HG02970 (cell line): Measurements from ENCODE around the gene NUDT22.

Source experiments
- ATAC-seq: cut with Tn5 transposase; IDR thresholded peaks from one replicate; pipeline ENCODE4 v1.9.1; 2021; ENCODE audit warnings: mild to moderate bottlenecking, moderate library complexity, moderate number of reproducible peaks; ENCODE audit not compliant: unreplicated experiment, low FRiP score

The NUDT22 gene

GRCh38 chr11:64252003-64252872 lies 26.2 kb downstream of the NUDT22 start:
- ATAC-seq, result no peak

DNA sequence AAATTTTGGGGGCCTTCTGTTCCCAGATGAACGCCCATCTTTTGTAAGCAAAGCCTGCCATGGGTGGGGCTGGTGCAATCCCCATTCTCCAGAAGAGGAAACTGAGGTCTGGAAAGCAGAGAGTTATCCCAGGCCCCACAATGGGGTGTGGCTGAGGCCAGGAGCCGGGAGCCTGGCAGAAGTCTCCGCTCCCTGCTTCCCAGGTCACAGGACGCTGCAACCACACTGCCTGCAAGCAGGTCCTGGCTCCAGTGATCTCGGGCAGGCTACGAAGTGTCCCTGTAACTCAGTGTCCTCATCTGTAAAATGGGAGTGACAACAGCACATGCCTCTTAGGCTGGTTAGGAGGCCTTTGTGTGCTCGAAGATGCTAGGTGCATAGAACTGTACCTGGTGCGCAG lies 27.0 kb downstream of the NUDT22 start:
- ATAC-seq, result no peak

DNA sequence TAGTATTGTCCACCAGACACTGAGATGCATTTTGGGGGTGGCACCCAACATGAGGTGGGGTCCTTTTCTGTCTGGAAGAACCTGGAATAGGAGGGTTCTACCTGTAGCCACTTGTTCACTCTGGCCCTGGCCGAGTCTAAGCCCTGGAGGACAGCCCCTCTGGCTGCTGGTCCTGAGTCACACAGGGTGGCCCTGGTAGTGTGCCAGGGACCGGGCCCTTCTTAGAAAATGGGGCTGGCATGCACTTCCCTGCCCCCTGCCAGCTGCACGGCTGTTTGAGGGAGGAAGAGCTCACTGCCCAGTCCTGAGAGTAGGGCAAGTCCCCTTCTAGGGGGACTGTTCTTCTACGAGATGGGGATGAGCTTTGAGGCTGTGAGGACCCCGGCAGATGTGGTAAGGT lies 27.4 kb downstream of the NUDT22 start:
- no peak for ATAC-seq

DNA sequence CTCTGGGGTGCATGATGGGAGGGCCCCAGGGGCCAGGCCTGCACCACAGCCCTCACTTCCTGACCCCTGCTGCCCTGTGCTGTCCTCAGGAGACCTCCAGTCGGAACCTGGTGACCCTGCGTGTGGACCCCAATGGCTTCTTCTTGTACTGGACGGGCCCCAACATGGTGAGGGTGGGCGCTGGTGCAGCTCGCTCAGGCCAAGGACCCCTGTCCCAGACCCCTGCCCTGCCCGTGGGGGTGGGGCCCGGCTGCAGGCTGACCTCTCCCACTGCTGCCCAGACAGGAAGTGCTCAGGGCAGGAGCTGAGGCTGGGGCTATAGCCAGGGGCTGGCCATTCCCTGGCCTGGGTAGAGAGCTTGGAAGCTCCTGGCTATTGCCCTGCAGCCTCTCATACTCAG lies 28.3 kb downstream of the NUDT22 start:
- no peak for ATAC-seq

DNA sequence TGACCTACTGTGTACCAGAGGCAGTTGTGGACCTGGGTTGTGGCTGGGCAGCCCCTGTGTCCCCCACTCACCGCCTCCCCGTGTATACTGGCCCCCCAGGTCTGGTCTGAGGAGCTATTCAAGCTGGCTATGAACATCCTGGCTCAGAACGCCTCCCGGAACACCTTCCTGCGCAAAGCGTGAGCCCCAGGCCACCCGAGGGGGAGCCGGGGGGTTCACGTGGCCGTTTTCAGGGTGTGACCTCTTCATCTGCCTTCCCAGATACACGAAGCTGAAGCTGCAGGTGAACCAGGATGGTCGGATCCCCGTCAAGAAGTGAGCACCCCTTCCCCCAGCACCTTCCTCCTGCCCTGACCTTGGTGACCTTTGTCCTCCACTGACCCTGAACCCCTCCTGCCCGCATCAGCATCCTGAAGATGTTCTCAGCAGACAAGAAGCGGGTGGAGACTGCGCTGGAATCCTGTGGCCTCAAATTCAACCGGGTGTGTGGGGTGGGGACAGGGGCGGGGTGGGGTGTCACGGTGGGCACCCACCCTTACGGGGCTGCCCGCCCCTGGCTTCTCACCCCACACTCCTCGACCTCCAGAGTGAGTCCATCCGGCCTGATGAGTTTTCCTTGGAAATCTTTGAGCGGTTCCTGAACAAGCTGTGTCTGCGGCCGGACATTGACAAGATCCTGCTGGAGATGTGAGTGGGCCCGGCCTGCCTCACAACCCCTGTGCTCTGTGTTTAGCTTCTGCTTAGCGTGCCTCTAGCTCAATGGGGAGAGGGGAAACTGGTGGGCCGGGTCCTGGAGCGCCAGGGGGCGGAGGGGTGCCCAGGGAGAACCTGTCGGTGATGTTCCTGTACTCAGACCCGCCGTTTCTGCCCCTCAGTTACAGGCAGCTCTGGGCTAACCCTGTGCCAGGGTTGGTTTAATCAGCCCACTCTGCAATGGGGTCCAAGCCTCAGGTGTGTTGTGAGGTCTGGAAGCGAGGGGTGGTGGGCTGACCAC lies 29.4 kb downstream of the NUDT22 start:
- ATAC-seq, result no peak

- no peak for ATAC-seq
These were observed 30.2 kb downstream of the NUDT22 start for GRCh38 chr11:64256300-64256699.

DNA sequence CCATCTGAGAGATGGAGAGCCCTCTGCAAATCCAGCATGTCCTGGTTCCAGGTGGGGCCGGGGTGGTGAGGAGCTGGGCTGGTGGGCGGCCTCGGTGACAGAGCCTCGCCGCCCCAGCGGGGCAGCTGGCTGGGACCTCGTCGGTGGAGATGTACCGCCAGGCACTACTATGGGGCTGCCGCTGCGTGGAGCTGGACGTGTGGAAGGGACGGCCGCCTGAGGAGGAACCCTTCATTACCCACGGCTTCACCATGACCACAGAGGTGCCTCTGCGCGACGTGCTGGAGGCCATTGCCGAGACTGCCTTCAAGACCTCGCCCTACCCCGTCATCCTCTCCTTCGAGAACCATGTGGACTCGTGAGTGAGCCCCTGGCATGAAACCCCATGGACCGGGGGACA lies 32.3 kb downstream of the NUDT22 start:
- ATAC-seq, result no peak

DNA sequence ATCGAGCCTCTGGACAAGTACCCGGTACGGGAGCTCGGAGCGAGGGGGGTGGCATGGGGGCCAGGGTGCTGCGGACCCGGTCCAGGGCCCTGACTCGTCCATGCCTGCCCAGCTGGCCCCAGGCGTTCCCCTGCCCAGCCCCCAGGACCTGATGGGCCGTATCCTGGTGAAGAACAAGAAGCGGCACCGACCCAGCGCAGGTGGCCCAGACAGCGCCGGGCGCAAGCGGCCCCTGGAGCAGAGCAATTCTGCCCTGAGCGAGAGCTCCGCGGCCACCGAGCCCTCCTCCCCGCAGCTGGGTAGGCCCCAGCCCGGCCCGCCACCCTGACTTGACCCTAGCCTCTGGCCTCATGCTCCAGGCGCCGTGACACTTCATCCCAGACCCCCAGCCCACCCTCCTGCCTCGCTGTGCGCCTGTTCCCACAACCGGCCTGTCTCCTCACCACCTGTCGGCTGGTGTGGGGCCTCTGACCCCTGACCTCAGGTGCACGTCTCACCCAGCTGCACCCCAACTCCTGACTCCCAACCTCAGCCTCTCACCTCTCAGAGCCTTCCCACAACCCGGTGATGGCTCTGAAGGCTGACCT lies 33.0 kb downstream of the NUDT22 start:
- no peak for ATAC-seq

- ATAC-seq, result no peak
These were observed 33.5 kb downstream of the NUDT22 start for GRCh38 chr11:64259533-64260067.

- ATAC-seq, result no peak
These were observed 34.2 kb downstream of the NUDT22 start for GRCh38 chr11:64260147-64260708.

DNA sequence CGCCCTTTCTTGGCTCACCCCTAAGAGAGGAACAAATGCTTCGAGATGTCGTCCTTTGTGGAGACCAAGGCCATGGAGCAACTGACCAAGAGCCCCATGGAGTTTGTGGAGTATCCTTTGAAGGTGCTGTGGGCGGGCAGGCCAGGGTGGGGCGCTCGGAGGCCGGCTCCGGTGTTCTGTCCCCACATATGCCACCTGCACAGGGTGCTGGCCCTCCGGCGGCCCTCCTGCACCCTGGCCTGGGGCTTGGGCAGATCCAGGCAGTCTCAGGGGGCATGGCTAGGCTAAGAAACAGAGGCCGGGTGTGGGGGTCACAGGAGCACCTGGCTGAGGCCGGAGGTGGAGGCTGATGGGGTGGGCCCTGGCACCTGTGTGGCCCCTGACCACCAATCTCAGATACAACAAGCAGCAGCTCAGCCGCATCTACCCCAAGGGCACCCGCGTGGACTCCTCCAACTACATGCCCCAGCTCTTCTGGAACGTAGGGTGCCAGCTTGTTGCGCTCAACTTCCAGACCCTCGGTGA lies 35.5 kb downstream of the NUDT22 start:
- ATAC-seq, result no peak

DNA sequence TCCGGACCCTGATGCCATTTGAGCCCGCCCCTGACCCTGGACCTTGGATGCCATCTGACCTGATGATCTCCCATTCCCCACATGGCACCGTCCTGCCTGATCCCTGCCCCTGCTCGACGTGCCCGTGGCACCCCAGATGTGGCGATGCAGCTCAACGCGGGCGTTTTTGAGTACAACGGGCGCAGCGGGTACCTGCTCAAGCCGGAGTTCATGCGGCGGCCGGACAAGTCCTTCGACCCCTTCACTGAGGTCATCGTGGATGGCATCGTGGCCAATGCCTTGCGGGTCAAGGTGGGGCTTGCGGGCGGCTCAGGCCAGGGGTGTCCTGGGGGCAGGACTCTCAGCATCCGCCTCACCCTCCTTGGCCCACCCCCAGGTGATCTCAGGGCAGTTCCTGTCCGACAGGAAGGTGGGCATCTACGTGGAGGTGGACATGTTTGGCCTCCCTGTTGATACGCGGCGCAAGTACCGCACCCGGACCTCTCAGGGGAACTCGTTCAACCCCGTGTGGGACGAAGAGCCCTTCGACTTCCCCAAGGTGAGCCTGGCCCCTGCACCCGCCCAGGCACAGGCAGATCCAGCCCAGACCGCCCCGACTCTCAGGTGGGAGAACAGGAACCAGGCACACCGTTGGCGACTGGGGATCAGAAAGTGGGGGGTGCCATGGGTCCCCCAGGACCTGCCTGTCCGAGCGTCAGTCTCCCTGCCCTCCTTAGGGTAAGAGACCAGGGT lies 36.4 kb downstream of the NUDT22 start:
- ATAC-seq, result no peak

DNA sequence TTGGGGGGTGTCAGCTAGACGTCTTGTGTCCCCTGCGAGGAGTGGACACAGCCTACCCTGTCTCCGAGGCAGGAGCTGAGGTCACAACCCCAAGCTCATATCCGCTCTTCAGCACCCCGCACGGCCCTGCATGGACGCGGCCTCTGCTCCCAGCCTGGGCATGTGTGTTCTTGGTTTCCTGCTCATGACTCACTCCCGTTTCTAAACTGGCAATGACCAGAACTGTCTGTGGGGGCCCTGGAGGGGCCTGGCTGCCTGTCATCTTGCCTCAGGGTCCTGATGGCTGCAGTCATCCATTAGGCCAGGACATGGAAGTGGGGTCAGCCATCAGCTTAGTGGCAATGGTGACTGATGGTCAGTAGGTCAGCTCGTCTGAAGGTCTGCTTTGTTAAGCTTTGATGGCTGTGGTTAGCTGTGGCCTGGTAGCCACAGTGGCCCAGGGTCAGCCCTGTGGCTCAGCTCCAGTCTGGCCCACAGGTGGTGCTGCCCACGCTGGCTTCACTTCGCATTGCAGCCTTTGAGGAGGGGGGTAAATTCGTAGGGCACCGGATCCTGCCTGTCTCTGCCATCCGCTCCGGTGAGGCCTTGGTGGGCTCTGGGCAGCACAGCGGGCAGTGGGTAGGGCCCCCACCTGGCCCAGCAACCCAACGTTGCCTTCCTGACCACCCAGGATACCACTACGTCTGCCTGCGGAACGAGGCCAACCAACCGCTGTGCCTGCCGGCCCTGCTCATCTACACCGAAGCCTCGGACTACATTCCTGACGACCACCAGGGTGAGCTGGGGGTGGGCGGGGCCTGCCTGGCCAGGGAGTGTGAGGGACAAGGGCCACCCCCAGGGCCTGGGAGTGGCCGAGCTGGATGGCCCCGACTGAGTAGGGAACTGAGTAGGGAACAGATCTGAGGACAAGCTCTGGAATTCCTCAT lies 37.2 kb downstream of the NUDT22 start:
- ATAC-seq, result no peak

- ATAC-seq, result no peak
These were observed 37.9 kb downstream of the NUDT22 start for GRCh38 chr11:64263947-64264317.

DNA sequence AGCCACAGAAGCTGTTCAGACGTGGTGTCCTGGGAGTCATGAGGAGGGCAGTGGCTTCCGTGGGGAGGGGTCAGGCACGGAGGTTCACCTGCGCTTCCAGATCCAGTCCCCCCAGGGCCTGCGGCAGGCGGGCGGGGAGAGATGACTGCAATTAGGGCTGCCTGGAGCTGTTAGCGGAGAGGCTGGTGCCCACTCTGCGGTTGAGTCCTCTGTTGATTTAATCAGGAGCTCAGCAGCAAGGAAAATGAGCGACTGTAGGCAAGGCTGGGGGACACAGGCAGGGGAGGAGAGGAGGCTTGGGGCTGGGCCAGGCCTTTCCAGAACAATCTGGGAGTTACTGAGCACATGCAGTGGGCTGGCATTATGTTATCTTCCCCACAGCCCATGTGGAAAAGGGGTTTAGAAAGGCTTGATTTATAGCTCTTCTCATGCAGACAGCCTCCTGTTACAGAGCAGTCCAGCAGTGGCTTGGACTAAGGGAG lies 38.3 kb downstream of the NUDT22 start:
- ATAC-seq, result no peak

DNA sequence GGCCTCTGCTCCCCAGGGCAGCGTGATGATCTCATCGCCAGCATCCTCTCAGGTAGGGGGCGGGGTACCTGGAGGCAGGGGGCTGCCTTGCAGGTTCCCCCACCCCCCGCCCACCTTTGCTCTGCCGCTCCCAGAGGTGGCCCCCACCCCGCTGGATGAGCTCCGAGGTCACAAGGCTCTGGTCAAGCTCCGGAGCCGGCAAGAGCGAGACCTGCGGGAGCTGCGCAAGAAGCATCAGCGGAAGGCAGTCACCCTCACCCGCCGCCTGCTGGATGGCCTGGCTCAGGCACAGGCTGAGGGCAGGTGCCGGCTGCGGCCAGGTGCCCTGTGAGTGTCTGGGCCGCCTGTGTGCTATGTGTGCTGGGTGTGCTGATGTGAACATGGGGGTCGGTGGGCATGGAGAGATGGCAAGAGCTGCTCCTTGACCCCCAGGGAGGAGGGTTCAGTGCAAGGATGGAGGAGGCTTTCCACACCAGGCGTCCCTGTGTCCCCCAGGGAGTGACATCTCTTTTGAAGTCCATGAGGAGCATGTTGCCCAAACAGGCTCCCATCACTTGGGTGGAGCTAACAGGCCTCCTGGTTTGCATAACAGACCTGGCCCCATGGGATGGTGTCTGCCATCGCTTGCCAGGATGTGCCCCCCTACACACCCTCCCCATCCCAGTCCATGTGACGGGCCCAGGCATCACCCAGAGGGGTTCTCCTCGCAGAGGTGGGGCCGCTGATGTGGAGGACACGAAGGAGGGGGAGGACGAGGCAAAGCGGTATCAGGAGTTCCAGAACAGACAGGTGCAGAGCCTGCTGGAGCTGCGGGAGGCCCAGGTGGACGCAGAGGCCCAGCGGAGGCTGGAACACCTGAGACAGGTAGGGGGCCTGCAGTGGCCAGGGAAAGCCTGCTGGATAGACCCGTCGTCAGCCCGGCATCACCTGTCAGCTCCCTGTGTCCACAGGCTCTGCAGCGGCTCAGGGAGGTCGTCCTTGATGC lies 39.4 kb downstream of the NUDT22 start:
- no peak for ATAC-seq

- no peak for ATAC-seq
These were observed 40.3 kb downstream of the NUDT22 start for GRCh38 chr11:64266339-64266738.
